ENCODE measurements around the gene EIF2AK3.

DNA sequence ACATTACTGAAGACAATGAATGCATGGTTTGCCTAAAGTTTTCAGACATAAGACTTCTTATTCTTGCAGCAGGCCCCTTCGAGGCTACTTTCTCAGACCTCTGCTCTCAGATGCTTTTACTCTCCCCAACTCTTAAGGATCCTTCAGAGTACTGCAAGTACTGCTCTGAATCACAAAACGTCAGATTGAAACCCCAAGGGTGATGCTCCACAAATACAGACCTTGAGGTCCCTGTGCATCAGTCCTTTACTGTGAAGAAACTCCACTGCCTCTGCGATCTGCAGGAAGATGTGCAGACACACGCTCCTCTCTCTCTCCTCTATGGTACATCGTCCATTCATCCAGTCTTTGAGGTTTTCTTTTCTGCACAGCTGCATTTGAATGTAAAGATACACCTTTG lies 52.8 kb downstream of the EIF2AK3 start:
- TF ChIP-seq, protein P1, sequence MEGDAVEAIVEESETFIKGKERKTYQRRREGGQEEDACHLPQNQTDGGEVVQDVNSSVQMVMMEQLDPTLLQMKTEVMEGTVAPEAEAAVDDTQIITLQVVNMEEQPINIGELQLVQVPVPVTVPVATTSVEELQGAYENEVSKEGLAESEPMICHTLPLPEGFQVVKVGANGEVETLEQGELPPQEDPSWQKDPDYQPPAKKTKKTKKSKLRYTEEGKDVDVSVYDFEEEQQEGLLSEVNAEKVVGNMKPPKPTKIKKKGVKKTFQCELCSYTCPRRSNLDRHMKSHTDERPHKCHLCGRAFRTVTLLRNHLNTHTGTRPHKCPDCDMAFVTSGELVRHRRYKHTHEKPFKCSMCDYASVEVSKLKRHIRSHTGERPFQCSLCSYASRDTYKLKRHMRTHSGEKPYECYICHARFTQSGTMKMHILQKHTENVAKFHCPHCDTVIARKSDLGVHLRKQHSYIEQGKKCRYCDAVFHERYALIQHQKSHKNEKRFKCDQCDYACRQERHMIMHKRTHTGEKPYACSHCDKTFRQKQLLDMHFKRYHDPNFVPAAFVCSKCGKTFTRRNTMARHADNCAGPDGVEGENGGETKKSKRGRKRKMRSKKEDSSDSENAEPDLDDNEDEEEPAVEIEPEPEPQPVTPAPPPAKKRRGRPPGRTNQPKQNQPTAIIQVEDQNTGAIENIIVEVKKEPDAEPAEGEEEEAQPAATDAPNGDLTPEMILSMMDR (IDR thresholded peaks at IDR 0.05), result no peak
- no peak for TF ChIP-seq POLR2AphosphoS5 (IDR thresholded peaks at IDR 0.05)
- no peak for TF ChIP-seq POLR2A (IDR thresholded peaks at IDR 0.05)

Measured in sigmoid colon (tissue), 4 donors.